PC-9 (cell line): ENCODE data around the gene PGF.

Experiments used
- EZH2 ChIP-seq: fragments of 200-600 bp; sonication (generic); IDR thresholded peaks from 2 replicates; pipeline ENCODE4 v1.8.0; 2017; ENCODE audit warnings: antibody characterized with exemption, low read depth
- TF ChIP-seq, protein P1 (sequence below): fragments of 200-600 bp; sonication (generic); conservative IDR thresholded peaks from 2 replicates; pipeline ENCODE4 v1.6.1; 2017; ENCODE audit warnings: mixed run types, antibody characterized with exemption, mild to moderate bottlenecking, moderate library complexity

DNA sequence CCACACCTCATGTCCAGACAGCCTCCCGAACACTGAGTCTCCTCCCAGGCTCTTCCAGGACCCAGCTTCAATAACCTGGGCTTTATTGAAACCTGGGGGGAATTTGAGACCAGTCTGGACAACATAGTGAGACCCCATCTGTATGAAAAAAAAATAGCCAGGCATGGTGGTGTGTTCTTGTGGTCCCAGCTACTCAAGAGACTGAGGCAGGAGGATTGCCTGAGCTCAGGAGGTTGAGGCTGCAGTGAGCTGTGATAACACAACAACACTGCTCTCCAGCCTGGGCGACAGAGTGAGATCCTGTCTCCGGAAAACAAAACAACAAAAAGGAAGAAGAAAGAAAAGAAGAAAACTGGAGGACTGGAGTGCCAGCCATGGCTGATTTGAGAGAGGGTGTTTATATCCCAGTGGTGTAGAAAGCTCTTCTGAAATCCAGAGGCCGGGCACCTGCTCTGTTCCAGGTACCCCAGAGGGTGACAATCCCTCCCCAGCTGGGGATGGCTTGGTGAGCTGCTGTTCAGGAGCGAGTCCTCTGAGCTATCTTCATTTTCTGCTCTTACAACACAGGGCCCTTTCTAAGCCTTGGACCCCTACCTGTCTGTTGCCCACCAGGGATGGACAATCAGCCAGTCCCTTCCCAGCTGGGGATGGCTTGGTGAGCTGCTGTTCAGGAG is 6.0 kb upstream of the PGF start:
- TF ChIP-seq, protein P1, sequence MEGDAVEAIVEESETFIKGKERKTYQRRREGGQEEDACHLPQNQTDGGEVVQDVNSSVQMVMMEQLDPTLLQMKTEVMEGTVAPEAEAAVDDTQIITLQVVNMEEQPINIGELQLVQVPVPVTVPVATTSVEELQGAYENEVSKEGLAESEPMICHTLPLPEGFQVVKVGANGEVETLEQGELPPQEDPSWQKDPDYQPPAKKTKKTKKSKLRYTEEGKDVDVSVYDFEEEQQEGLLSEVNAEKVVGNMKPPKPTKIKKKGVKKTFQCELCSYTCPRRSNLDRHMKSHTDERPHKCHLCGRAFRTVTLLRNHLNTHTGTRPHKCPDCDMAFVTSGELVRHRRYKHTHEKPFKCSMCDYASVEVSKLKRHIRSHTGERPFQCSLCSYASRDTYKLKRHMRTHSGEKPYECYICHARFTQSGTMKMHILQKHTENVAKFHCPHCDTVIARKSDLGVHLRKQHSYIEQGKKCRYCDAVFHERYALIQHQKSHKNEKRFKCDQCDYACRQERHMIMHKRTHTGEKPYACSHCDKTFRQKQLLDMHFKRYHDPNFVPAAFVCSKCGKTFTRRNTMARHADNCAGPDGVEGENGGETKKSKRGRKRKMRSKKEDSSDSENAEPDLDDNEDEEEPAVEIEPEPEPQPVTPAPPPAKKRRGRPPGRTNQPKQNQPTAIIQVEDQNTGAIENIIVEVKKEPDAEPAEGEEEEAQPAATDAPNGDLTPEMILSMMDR, result no peak
- TF ChIP-seq EZH2, result no peak
